ENCODE data around the gene STK38.

DNA sequence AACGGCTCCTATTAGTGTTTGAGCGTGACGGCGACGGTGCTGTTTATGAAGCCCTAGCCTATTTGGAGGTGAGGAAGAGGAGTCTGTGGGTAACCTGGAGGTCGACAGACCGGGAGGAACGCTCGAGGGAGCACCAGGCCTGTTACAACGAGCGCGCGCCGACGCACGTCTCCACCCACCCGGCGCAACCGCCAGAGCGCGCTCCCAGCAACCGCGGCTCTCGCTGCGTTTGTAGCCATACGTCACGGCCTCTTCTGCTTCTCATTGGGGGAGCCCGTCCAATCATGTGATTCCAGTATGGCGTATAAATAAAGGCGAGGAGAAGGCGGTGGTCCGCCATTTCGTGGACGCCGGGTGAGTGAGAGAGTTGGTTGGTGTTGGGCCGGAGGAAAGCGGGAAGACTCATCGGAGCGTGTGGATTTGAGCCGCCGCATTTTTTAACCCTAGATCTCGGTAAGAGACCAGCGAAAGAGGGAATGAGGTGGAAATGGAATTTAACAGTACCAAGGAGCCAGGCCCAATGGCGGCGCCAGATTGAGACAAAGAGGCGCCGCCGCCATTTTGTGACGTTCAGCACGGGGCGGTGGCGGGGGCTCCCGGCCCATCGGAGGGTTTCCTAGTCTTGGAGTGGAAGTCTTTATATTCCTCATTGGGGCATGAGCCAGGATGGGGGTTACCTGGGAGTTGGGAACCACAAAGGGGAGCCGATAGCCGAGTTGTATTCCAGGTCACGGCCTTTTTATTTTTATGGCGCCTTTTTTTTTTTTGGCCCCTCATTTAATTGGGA is 46.9 kb upstream of the STK38 start, which contains the start of gene SRSF3:
- TF ChIP-seq, protein P1, sequence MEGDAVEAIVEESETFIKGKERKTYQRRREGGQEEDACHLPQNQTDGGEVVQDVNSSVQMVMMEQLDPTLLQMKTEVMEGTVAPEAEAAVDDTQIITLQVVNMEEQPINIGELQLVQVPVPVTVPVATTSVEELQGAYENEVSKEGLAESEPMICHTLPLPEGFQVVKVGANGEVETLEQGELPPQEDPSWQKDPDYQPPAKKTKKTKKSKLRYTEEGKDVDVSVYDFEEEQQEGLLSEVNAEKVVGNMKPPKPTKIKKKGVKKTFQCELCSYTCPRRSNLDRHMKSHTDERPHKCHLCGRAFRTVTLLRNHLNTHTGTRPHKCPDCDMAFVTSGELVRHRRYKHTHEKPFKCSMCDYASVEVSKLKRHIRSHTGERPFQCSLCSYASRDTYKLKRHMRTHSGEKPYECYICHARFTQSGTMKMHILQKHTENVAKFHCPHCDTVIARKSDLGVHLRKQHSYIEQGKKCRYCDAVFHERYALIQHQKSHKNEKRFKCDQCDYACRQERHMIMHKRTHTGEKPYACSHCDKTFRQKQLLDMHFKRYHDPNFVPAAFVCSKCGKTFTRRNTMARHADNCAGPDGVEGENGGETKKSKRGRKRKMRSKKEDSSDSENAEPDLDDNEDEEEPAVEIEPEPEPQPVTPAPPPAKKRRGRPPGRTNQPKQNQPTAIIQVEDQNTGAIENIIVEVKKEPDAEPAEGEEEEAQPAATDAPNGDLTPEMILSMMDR (IDR thresholded peaks at IDR 0.05): peak; percentile 52 to 80 (median 60)
- peak; percentile 100 for TF ChIP-seq POLR2A (IDR thresholded peaks at IDR 0.05)

All from breast epithelium (tissue), 3 donors.